AG04449 (cell line): ENCODE measurements around the gene RUNX2.

ENCODE experiments used
- CTCF ChIA-PET: fragments of 350-600 bp; formaldehyde crosslinking; extraction: SDS; loops from one replicate; lab custom pipeline; 2021; ENCODE audit warnings: antibody characterized with exemption; lab: Yijun Ruan, JAX
- POLR2A ChIA-PET: fragments of 400-600, 350-600 bp; formaldehyde crosslinking; extraction: SDS; loops from one replicate; lab custom pipeline; 2020; ENCODE audit warnings: antibody characterized with exemption, inconsistent platforms; lab: Yijun Ruan, JAX
- DNase-seq: peaks from one replicate; pipeline ENCODE4 v3.0.0-alpha.2; 2010; ENCODE audit warnings: low read depth, low spot score
- H3K4me3 ChIP-seq: 2 replicates; pipeline ENCODE4 v1.5.1; 2011; ENCODE audit warnings: low read depth, mild to moderate bottlenecking, control low read depth, low read length
- TF ChIP-seq, protein P1 (sequence below): IDR thresholded peaks from one replicate; pipeline ENCODE4 v1.5.1; 2011; ENCODE audit warnings: mild to moderate bottlenecking, moderate library complexity, low read length, control low read depth, inconsistent platforms; ENCODE audit not compliant: insufficient read depth; ENCODE audit errors: missing control alignments

RUNX2 gene

DNA sequence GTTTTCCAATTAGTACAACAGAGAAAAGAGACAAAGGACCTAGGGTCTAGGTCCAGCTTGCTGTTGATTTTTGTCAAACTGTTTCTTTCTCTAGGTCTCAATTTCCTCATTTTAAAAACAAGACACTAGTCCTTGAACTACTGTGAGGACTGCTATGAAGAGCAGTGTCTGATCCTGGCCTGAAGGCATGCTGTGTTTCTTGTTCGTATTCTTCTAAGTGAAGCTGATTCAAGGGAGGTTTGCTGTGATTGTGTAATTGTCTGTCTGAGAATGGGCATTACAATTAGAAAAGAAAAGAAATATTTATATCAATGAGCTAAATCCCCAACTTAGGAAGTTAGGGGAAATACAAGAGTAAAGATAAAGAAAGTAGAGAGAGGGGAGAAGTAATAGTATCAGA, 277.8 kb downstream of the RUNX2 start:
- TF ChIP-seq, protein P1, sequence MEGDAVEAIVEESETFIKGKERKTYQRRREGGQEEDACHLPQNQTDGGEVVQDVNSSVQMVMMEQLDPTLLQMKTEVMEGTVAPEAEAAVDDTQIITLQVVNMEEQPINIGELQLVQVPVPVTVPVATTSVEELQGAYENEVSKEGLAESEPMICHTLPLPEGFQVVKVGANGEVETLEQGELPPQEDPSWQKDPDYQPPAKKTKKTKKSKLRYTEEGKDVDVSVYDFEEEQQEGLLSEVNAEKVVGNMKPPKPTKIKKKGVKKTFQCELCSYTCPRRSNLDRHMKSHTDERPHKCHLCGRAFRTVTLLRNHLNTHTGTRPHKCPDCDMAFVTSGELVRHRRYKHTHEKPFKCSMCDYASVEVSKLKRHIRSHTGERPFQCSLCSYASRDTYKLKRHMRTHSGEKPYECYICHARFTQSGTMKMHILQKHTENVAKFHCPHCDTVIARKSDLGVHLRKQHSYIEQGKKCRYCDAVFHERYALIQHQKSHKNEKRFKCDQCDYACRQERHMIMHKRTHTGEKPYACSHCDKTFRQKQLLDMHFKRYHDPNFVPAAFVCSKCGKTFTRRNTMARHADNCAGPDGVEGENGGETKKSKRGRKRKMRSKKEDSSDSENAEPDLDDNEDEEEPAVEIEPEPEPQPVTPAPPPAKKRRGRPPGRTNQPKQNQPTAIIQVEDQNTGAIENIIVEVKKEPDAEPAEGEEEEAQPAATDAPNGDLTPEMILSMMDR = no peak
- POLR2A ChIA-PET = no interaction called here

GRCh38 chr6:45606831-45607400, 278.8 kb downstream of the RUNX2 start:
- ChIA-PET POLR2A (no interaction called here), CTCF (no interaction called here)
- TF ChIP-seq, protein P1 = no peak
- no peak for DNase-seq
- no peak overlapping the region for H3K4me3 ChIP-seq

More for the DNA sequence above, 277.8 kb downstream of the RUNX2 start:
- H3K4me3 ChIP-seq = no peak overlapping the region
- no peak for DNase-seq
- CTCF ChIA-PET = no interaction called here

- CTCF ChIA-PET = no interaction called here
- POLR2A ChIA-PET = no interaction called here
- TF ChIP-seq, protein P1 = no peak
- no peak for DNase-seq
- no peak overlapping the region for H3K4me3 ChIP-seq
These were observed 279.7 kb downstream of the RUNX2 start for GRCh38 chr6:45607798-45608197.

GRCh38 chr6:45608252-45608913, 280.3 kb downstream of the RUNX2 start:
- ChIA-PET POLR2A (no interaction called here), CTCF (interaction anchor here (0.6 kb wide), 1 partner anchor 314 kb away, joined by 3 read pairs; no protein-coding TSS in a partner anchor)
- H3K4me3 ChIP-seq = no peak overlapping the region
- TF ChIP-seq, protein P1 = no peak
- no peak for DNase-seq

GRCh38 chr6:45609141-45609638, 281.1 kb downstream of the RUNX2 start:
- ChIA-PET CTCF (interaction anchor here (0.8 kb wide), 1 partner anchor 105 kb away, joined by 3 read pairs; no protein-coding TSS in a partner anchor), POLR2A (no interaction called here)
- DNase-seq = peak; percentile 71
- TF ChIP-seq, protein P1 = no peak
- H3K4me3 ChIP-seq = no peak overlapping the region

- POLR2A ChIA-PET = no interaction called here
- H3K4me3 ChIP-seq = no peak overlapping the region
- CTCF ChIA-PET = interaction anchor here (2.0 kb wide), 1 partner anchor 189 kb away, joined by 5 read pairs; no protein-coding TSS in a partner anchor
- no peak for DNase-seq
- TF ChIP-seq, protein P1 = no peak
These were observed 282.2 kb downstream of the RUNX2 start for GRCh38 chr6:45610374-45610773.
